HEK293 (cell line): ENCODE results near the gene TATDN2.

Experiments
- CTCF ChIP-seq: fragments of 450-650 bp; formaldehyde crosslinking; IDR thresholded peaks from 2 replicates; pipeline ENCODE4 v1.5.1; 2016; ENCODE audit warnings: missing biosample characterization, missing genetic modification characterization
- ELK4 ChIP-seq: IDR thresholded peaks from 2 replicates; pipeline ENCODE4 v1.6.1; 2011; ENCODE audit warnings: mild to moderate bottlenecking, low read depth, low read length, borderline replicate concordance
- HOXC10 ChIP-seq: sonication (generic); formaldehyde crosslinking; IDR thresholded peaks from 2 replicates; pipeline ENCODE4 v1.8.1; 2023; ENCODE audit warnings: mild to moderate bottlenecking, missing genetic modification reagents
- YY2 ChIP-seq: fragments of 450-650 bp; formaldehyde crosslinking; IDR thresholded peaks from 2 replicates; pipeline ENCODE4 v1.5.1; 2016; ENCODE audit warnings: missing biosample characterization, missing genetic modification characterization

- TF ChIP-seq CTCF (tag by site-specific recombination), result no peak
- TF ChIP-seq HOXC10 (CRISPR knock-in tag), result no peak
- TF ChIP-seq YY2, result no peak
- TF ChIP-seq ELK4, result no peak
Observed at GRCh38 chr3:10255835-10256234, 7.6 kb downstream of the TATDN2 start.
